A549 (cell line): ENCODE data around the gene PITPNB. TPM values are rescaled to one million over a fixed set of nuclear protein-coding genes. Genes with fewer than 3 reads are reported as not detected.

Experiments used
- ATAC-seq, 2 experiments: fragments of 200-7000 bp in 1 of 2; fragments of >200 bp in 1 of 2; cut with Nextera tagmentation in 1 of 2; cut with Tn5 transposase in 1 of 2; 3 replicates each; pipeline versions ENCODE4 v1.8.0 to v1.9.1; 2018 to 2020; ENCODE audit warnings: mild to moderate bottlenecking in 1 of 2, moderate library complexity in 1 of 2
- CTCF ChIA-PET: fragments of 300-600 bp; sonication (Branson Sonifier 250); formaldehyde crosslinking; extraction: SDS; loops from one replicate; lab custom pipeline; 2021; ENCODE audit warnings: antibody characterized with exemption, inconsistent platforms; lab: Yijun Ruan, JAX
- POLR2A ChIA-PET: fragments of 350-600 bp; formaldehyde crosslinking; extraction: SDS; loops from one replicate; lab custom pipeline; 2021; ENCODE audit warnings: antibody characterized with exemption, inconsistent platforms; lab: Yijun Ruan, JAX
- DNase-seq, 2 experiments: peaks; one replicate each; pipeline versions ENCODE4 v3.0.0 to v3.0.0-alpha.2; 2011 to 2016; ENCODE audit warnings: low read depth in 1 of 2, low spot score in 1 of 2
- FAIRE-seq: peaks from 2 replicates; lab custom pipeline; 2011; peaks lifted over from hg19 to GRCh38; lab: Jason Lieb, UNC
- H3K27ac ChIP-seq, 2 experiments: fragments of >200 bp; sonication (Bioruptor Twin); formaldehyde crosslinking; 3 replicates each; pipeline ENCODE4 v1.5.1; 2016 to 2017
- H3K4me1 ChIP-seq: fragments of >200 bp; sonication (Bioruptor Twin); formaldehyde crosslinking; 3 replicates; pipeline ENCODE4 v1.6.1; 2016
- H3K4me2 ChIP-seq: fragments of >200 bp; sonication (Bioruptor Twin); formaldehyde crosslinking; 3 replicates; pipeline ENCODE4 v1.6.1; 2016
- H3K4me3 ChIP-seq: fragments of >200 bp; sonication (Bioruptor Twin); formaldehyde crosslinking; 3 replicates; pipeline ENCODE4 v1.5.1; 2016
- H3K9me3 ChIP-seq: fragments of >200 bp; sonication (Bioruptor Twin); formaldehyde crosslinking; 3 replicates; pipeline ENCODE4 v1.6.1; 2016
- CBX2 ChIP-seq: fragments of 200-600 bp; sonication (generic); IDR thresholded peaks from 2 replicates; pipeline ENCODE4 v1.6.1; 2016; ENCODE audit warnings: low read depth, mild to moderate bottlenecking, borderline replicate concordance
- CBX8 ChIP-seq: fragments of 200-600 bp; sonication (generic); IDR thresholded peaks from 2 replicates; pipeline ENCODE4 v1.6.1; 2016
- CEBPB ChIP-seq, 2 experiments: fragments of >200 bp in 1 of 2; sonication (Bioruptor Twin) in 1 of 2; formaldehyde crosslinking in 1 of 2; IDR thresholded peaks; 2 replicates each; pipeline ENCODE4 v1.6.1; 2012 to 2016
- EP300 ChIP-seq, 2 experiments: fragments of >200 bp; sonication (Bioruptor Twin); formaldehyde crosslinking; IDR thresholded peaks; 2 replicates in 1 of 2; 3 replicates in 1 of 2; pipeline ENCODE4 v1.6.1; 2016 to 2017
- ESRRA ChIP-seq: fragments of 150-350 bp; IDR thresholded peaks from 2 replicates; pipeline ENCODE4 v1.6.1; 2014; ENCODE audit warnings: mild to moderate bottlenecking, low read length, borderline replicate concordance
- FOSB ChIP-seq: fragments of 250-450 bp; sonication (Bioruptor Pico); IDR thresholded peaks from 2 replicates; pipeline ENCODE4 v1.5.0; 2020; ENCODE audit warnings: mild to moderate bottlenecking, moderate library complexity
- FOSL2 ChIP-seq, 2 experiments: fragments of 450-650 bp in 1 of 2; fragments of >200 bp in 1 of 2; sonication (Bioruptor Twin) in 1 of 2; formaldehyde crosslinking; IDR thresholded peaks; 2 replicates each; pipeline versions ENCODE4 v1.5.0 to v1.6.1; 2016 to 2020; ENCODE audit warnings: mild to moderate bottlenecking in 1 of 2, moderate library complexity in 1 of 2
- FOXS1 ChIP-seq: fragments of 250-450 bp; sonication (Bioruptor Pico); IDR thresholded peaks from 2 replicates; pipeline ENCODE4 v1.5.0; 2020; ENCODE audit warnings: mild to moderate bottlenecking, moderate library complexity
- GATA3 ChIP-seq: IDR thresholded peaks from 2 replicates; pipeline ENCODE4 v1.6.1; 2012; ENCODE audit warnings: borderline replicate concordance
- HEYL ChIP-seq: fragments of 250-450 bp; sonication (Bioruptor Pico); IDR thresholded peaks from 2 replicates; pipeline ENCODE4 v1.8.0; 2021; ENCODE audit warnings: mild to moderate bottlenecking, moderate library complexity
- HOXB13 ChIP-seq: fragments of 250-450 bp; sonication (Bioruptor Pico); IDR thresholded peaks from 2 replicates; pipeline ENCODE4 v1.5.0; 2020; ENCODE audit warnings: low read depth, mild to moderate bottlenecking, moderate library complexity
- JUN ChIP-seq, 2 experiments: fragments of >200 bp; sonication (Bioruptor Twin); formaldehyde crosslinking; IDR thresholded peaks; 2 replicates in 1 of 2; 3 replicates in 1 of 2; pipeline ENCODE4 v1.6.1; 2016 to 2017
- JUNB ChIP-seq: fragments of >200 bp; sonication (Bioruptor Twin); formaldehyde crosslinking; IDR thresholded peaks from 2 replicates; pipeline ENCODE4 v1.6.1; 2016
- KDM1A ChIP-seq: fragments of 200-600 bp; sonication (generic); IDR thresholded peaks from 2 replicates; pipeline ENCODE4 v1.6.1; 2016; ENCODE audit warnings: low read depth, mild to moderate bottlenecking
- MAFK ChIP-seq: fragments of 450-650 bp; IDR thresholded peaks from 2 replicates; pipeline ENCODE4 v1.6.1; 2014; ENCODE audit not compliant: partially characterized antibody
- MAZ ChIP-seq: fragments of 150-350 bp; IDR thresholded peaks from 2 replicates; pipeline ENCODE4 v1.6.1; 2014; ENCODE audit warnings: antibody characterized with exemption, low read depth, low read length, borderline replicate concordance
- MYC ChIP-seq: IDR thresholded peaks from 2 replicates; pipeline ENCODE4 v1.6.1; 2012; ENCODE audit warnings: mild to moderate bottlenecking, inconsistent platforms, low read length, improper control_type of control experiment, borderline replicate concordance
- NPAS2 ChIP-seq: fragments of 250-450 bp; sonication (Bioruptor Pico); IDR thresholded peaks from 2 replicates; pipeline ENCODE4 v1.8.0; 2022; ENCODE audit warnings: mild to moderate bottlenecking, moderate library complexity, borderline replicate concordance
- PHF8 ChIP-seq: fragments of 200-600 bp; sonication (generic); IDR thresholded peaks from 2 replicates; pipeline ENCODE4 v1.6.1; 2016; ENCODE audit warnings: low read depth, mild to moderate bottlenecking, antibody characterized with exemption, moderate library complexity, borderline replicate concordance
- POLR2AphosphoS2 ChIP-seq: conservative IDR thresholded peaks from 2 replicates; pipeline ENCODE4 v1.6.1; 2012; ENCODE audit warnings: low read length, improper control_type of control experiment, inconsistent platforms
- RARB ChIP-seq: fragments of 250-450 bp; sonication (Bioruptor Pico); IDR thresholded peaks from 2 replicates; pipeline ENCODE4 v1.8.0; 2021; ENCODE audit warnings: mild to moderate bottlenecking, moderate library complexity
- RFX5 ChIP-seq: fragments of 450-650 bp; IDR thresholded peaks from 2 replicates; pipeline ENCODE4 v1.7.1; 2014; ENCODE audit warnings: antibody characterized with exemption, mild to moderate bottlenecking, moderate library complexity
- SREBF2 ChIP-seq: fragments of 450-650 bp; IDR thresholded peaks from 2 replicates; pipeline ENCODE4 v1.6.1; 2014; ENCODE audit warnings: mild to moderate bottlenecking, moderate library complexity
- TP53 ChIP-seq: fragments of 250-450 bp; sonication (Bioruptor Pico); IDR thresholded peaks from 2 replicates; pipeline ENCODE4 v1.5.0; 2021; ENCODE audit warnings: mild to moderate bottlenecking, moderate library complexity
- ZFP36 ChIP-seq: fragments of 450-650 bp; IDR thresholded peaks from 2 replicates; pipeline ENCODE4 v1.6.1; 2014; ENCODE audit warnings: borderline replicate concordance; ENCODE audit not compliant: partially characterized antibody
- ZSCAN20 ChIP-seq: fragments of 250-450 bp; sonication (Bioruptor Pico); IDR thresholded peaks from 2 replicates; pipeline ENCODE4 v1.8.0; 2022; ENCODE audit warnings: mild to moderate bottlenecking, moderate library complexity
- WGBS: methylation state at CpG from one replicate; pipeline ENCODE4 v1.1.6; 2017; ENCODE audit errors: missing lambda C conversion rate; 5-methylcytosine and 5-hydroxymethylcytosine counted together
- polyA plus RNA-seq, 4 experiments: library from polyadenylated mRNA; depleted of rRNA in 3 of 4; stranded (reverse); fragments of >200 nt; fragmentation: RNase III in 1 of 4; extraction: RNeasy Plus Mini Kit Qiagen cat#74134 plus additional on column Dnase treatment in 1 of 4; gene quantifications; 2 replicates in 3 of 4; 3 replicates in 1 of 4; pipeline ENCODE4 v1.2.3, GENCODE V29; 2011 to 2017
- TF ChIP-seq, protein P1 (sequence below): IDR thresholded peaks from 2 replicates; pipeline ENCODE4 v1.6.1; 2012
- TF ChIP-seq, protein P2 (sequence below): fragments of >200 bp; sonication (Bioruptor Twin); formaldehyde crosslinking; IDR thresholded peaks from 2 replicates; pipeline ENCODE4 v1.6.1; 2016
- TF ChIP-seq, protein P3 (sequence below): IDR thresholded peaks from 2 replicates; pipeline ENCODE4 v1.6.1; 2012; ENCODE audit warnings: low read depth, borderline replicate concordance
- TF ChIP-seq, protein P4 (sequence below): fragments of 450-650 bp; IDR thresholded peaks from 2 replicates; pipeline ENCODE4 v1.6.1; 2014; ENCODE audit warnings: antibody characterized with exemption

Gene PITPNB
- polyA plus RNA-seq, 2 of the 4 experiments (the other 2 are of a cell fraction), result 45.8 to 52.1 TPM

DNA sequence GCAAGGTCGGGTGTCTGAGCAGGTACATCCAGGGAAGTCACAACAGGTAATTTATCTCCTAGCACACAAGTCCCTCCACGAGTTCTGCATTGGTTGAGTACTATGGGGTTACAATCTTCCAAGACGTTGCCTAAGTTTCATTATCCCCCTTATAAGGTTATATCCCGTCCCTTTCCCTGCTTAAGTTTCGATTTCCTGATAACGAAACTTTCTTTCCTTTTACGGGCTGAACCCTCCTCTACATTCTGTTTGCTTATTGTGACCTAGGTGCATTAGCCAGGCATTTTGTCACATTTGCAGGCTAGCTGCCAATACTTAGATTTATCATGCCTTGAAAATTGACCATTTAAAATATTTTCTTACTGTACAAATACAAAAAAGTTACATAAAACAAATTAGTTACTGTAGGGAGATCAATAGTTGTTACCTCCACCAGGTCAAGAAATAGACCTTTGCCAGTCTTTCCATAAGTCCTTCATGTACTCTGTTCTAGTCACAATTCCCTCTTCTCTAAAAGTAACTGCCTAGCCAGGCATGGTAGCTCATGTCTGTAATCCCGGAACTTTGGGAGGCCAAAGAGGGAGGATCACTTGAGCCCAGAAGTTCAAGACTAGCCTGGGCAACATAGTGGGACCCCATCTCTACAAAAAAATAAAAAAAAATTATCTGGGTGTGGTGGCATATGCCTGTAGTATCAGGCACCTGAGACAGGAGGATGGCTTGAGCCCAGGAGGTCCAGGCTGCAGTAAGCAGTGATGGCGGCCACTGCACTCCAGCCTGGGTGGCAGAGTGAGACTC lies 14.3 kb upstream of the PITPNB start (continued):
- TF ChIP-seq RFX5, result no peak

DNA sequence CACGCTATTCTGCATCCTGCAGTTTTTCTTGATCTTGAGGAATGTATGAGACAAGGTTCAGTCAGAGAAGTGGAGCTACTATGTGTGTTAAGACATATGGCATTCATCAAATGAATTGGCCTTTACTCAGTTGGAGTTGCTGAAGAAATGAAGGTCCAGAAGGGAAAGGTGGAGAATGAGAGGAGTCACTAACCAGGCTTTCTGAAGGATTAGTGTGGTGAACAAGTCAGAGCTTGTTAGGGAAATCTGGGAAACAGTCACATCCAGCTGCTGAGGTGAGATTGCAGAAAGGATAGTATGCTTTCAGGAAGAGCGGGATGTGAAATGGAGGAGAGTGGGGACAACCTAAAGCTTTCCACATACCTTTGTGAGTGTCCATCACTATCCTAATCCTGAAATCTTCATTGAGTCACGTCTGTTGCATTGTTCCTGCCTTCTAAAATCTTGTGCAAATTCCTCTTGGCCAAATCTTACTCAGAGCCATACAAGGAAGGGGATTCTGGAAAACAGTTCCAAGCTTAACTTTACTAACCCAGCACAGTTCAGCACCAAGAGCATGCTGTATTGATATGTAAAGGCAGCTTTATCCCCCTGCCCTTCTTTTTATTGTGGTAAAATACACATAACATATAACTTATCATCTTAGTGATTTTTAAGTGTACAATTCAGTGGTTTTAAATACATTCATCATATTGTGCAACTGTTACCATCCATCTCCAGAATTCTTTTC lies 11.4 kb upstream of the PITPNB start:
- H3K4me1 ChIP-seq, result no peaks in the 10 kb centered on the region
- DNase-seq (no peak), ATAC-seq (no peak), FAIRE-seq (no peak)
- TF ChIP-seq ZSCAN20 (CRISPR knock-in tag), result no peak
- TF ChIP-seq KDM1A, result no peak
- TF ChIP-seq MAZ, result no peak
- no peak for TF ChIP-seq MYC
- TF ChIP-seq, protein P1, sequence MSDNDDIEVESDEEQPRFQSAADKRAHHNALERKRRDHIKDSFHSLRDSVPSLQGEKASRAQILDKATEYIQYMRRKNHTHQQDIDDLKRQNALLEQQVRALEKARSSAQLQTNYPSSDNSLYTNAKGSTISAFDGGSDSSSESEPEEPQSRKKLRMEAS, result no peak
- no peak for TF ChIP-seq PHF8
- no peak for TF ChIP-seq RARB (CRISPR knock-in tag)
- no peak for TF ChIP-seq HOXB13 (CRISPR knock-in tag)
- TF ChIP-seq ZFP36, result no peak
- no peak for TF ChIP-seq JUNB
- TF ChIP-seq, protein P2, sequence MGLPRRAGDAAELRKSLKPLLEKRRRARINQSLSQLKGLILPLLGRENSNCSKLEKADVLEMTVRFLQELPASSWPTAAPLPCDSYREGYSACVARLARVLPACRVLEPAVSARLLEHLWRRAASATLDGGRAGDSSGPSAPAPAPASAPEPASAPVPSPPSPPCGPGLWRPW, result no peak
- TF ChIP-seq ESRRA, result no peak
- no peak for TF ChIP-seq FOSB (CRISPR knock-in tag)
- TF ChIP-seq JUN (IDR thresholded peaks at IDR 0.05), result no peak
- TF ChIP-seq NPAS2 (CRISPR knock-in tag), result no peak
- no peak for TF ChIP-seq TP53 (CRISPR knock-in tag)
- no peak for TF ChIP-seq RFX5
- WGBS, result 93% methylated on average over 3 of the region's 3 CpGs
- no peaks in the 10 kb centered on the region; the same call in 2 of the 3 replicates for H3K9me3 ChIP-seq
- CTCF ChIA-PET, result interaction anchor here (0.6 kb wide), 1 partner anchor 484 kb away, joined by 3 read pairs; no protein-coding TSS in a partner anchor
- H3K27ac ChIP-seq, result no peak overlapping the region
- no peak overlapping the region for H3K4me3 ChIP-seq
- POLR2A ChIA-PET, result no interaction called here
- no peak overlapping the region for H3K4me2 ChIP-seq

DNA sequence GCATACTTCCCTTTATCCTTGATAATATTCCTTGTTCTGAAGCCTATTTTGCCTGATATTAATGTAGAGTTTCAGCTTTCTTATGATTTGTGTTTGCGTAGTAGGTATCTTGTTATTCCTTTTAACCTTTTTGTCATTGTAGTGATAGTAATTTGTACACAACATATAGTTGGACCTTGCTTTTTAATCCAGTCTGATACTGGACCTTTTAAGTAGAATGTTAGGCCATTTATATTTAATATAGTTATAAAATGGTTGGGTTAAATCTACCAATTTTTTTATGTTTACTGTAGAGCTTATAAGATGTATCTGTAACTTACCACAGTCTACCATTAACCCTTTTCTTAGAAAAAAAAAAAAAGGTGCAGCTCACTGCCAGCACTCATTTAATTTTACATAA lies 8.6 kb upstream of the PITPNB start:
- no peak overlapping the region for H3K4me3 ChIP-seq
- ChIA-PET POLR2A (no interaction called here), CTCF (interaction anchor here (1.4 kb wide), 1 partner anchor 9 kb away, joined by 3 read pairs; no protein-coding TSS in a partner anchor)
- no peak for FAIRE-seq
- no peak overlapping the region for H3K27ac ChIP-seq
- no peak overlapping the region for H3K4me2 ChIP-seq
- WGBS, result 92% methylated on average over 1 of the region's 1 CpG
- H3K9me3 ChIP-seq, result no peaks in the 10 kb centered on the region; the same call in 2 of the 3 replicates
- no peak for DNase-seq
- no peaks in the 10 kb centered on the region for H3K4me1 ChIP-seq
- no peak for TF ChIP-seq FOSL2 (IDR thresholded peaks at IDR 0.05)
- TF ChIP-seq FOSL2 (CRISPR knock-in tag; IDR thresholded peaks at IDR 0.05), result no peak
- TF ChIP-seq GATA3, result no peak
- TF ChIP-seq RARB (CRISPR knock-in tag), result no peak
- TF ChIP-seq CBX2, result no peak
- TF ChIP-seq FOXS1 (CRISPR knock-in tag), result no peak
- TF ChIP-seq MYC, result no peak
- no peak for TF ChIP-seq CEBPB (IDR thresholded peaks at IDR 0.05)
- no peak for TF ChIP-seq POLR2AphosphoS2
- TF ChIP-seq ZFP36, result no peak
- TF ChIP-seq, protein P1, result no peak
- TF ChIP-seq MAFK, result no peak
- TF ChIP-seq EP300 (IDR thresholded peaks at IDR 0.05), result no peak
- no peak for TF ChIP-seq HEYL (CRISPR knock-in tag)
- TF ChIP-seq, protein P3, sequence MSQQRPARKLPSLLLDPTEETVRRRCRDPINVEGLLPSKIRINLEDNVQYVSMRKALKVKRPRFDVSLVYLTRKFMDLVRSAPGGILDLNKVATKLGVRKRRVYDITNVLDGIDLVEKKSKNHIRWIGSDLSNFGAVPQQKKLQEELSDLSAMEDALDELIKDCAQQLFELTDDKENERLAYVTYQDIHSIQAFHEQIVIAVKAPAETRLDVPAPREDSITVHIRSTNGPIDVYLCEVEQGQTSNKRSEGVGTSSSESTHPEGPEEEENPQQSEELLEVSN, result no peak
- TF ChIP-seq, protein P4, sequence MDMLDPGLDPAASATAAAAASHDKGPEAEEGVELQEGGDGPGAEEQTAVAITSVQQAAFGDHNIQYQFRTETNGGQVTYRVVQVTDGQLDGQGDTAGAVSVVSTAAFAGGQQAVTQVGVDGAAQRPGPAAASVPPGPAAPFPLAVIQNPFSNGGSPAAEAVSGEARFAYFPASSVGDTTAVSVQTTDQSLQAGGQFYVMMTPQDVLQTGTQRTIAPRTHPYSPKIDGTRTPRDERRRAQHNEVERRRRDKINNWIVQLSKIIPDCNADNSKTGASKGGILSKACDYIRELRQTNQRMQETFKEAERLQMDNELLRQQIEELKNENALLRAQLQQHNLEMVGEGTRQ, result no peak
- no peak for TF ChIP-seq PHF8
- TF ChIP-seq JUNB, result no peak
- no peak for TF ChIP-seq RFX5
- TF ChIP-seq CBX8, result no peak
- no peak for TF ChIP-seq SREBF2
- ATAC-seq, result no peak
